T-helper 1 cell treated with Interleukin-12 subunit alpha and Interleukin-12 subunit beta and Interleukin-4 antibody, amounts not matched to agents 30 ng/mL and 1 ng/mL, for 36 hours (primary cell): ENCODE measurements around the gene CHCHD4. TPM values are rescaled to one million over a fixed set of nuclear protein-coding genes. Genes with fewer than 3 reads are reported as not detected.
"Not testable (repeated sequence)": the region's sequence is repeated elsewhere in the genome, so short reads cannot be mapped to it uniquely, and the experiment has no call there.

Source experiments
- intact Hi-C: fragments of 100-400 bp; cut with micrococcal nuclease; formaldehyde crosslinking; loops from one replicate; pipeline ENCODE4 v1.15.1; 2024
- total RNA-seq: library from RNA; stranded (reverse); gene quantifications from 2 replicates; pipeline ENCODE4 v1.2.3, GENCODE V29; 2022

Gene CHCHD4
- total RNA-seq, 1 donor from 2014 or later: 13.8 TPM

DNA sequence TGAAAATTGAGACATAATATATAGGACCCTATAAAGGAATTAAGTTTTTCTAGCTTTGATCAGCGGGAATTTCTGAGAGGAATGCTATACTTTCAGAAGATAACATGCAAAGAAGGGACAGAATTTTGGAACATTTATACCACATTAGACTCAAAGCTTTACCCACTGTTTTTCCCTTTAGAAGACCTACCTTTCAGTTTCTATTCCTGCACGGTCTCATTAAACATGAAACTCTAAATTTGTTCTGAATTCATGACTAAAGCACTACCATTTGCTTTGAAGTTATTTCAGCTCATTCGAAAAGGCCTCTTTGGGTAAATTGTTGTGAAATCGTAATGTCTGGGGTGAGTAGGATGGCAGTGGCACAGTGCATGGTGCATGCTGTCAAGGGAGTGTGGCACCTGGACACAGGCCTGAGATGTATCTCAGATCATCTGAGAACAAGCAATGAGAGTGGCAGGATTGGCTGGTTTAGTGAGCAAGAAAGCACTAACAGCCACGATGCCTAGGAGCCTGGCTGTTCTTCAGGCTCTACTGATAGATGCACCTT is 42.5 kb downstream of the CHCHD4 start:
- intact Hi-C loops: no loop called here

DNA sequence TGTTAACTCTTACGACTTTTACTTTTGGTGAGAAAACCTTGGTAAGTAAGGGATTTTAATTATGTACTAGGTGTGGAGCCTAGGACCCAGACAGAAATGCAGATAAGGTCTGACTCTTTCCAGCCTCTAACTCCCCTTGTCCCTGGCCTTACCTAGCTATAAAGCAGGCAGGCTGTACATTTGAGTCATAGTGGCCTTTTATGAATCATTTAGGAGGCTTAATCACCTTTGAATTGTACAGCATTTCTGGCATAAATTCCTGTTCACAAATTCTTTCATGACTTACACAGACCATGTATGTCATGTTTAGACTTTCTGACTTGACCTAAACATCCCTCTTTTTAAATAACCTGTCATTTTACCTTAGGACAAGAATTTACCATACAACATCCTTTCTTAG is 47.4 kb downstream of the CHCHD4 start:
- intact Hi-C loops: no loop called here

DNA sequence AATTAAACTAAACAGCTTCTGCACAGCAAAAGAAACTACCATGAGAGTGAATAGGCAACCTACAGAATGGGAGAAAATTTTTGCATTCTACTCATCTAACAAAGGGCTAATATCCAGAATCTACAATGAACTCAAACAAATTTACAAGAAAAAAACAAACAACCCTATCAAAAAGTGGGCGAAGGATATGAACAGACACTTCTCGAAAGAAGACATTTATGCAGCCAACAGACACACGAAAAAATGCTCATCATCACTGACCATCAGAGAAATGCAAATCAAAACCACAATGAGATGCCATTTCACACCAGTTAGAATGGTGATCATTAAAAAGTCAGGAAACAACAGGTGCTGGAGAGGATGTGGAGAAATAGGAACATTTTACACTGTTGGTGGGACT is 49.4 kb downstream of the CHCHD4 start:
- intact Hi-C loops: not testable (repeated sequence)

DNA sequence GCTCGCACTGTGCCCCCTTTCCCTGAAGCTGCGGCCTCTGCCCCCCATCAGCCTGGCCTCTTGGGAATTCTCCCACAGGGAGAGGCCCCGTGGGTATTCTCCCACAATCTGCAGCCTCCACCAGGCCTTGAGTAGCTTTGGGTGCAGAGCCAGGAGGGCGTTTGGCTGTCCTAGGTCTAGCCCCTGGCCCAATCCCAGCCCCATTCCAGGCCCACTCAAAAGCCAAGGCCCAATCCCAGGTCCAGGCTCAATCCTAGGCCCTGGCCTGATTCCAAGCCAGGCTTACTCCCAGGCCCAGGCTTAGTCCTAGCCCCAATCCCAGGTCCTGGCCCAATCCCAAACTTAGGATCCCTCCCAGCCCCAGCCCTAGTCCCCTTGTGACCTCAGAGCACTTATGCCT is 59.8 kb downstream of the CHCHD4 start:
- intact Hi-C loops: no loop called here

DNA sequence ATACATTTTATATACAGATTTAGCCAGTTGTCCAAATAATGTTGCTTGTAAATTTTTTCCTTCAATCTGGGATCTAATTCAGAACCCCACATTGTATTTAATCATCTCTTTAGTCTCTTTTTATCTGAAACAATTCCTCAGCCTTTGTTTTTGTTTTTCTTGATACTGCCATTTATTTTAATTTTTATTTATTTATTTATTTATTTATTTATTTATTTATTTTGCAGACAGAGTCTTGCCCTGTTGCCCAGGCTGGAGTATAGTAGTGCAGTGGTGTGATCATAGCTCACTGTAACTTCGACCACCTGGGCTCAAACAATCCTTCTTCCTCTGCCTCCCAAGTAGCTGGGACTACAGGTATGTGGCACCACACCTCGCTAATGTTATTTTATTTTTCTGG is 61.5 kb downstream of the CHCHD4 start:
- intact Hi-C loops: no loop called here

Other genes starting within 250 kb of the CHCHD4 start
- gene WNT7A, start 244.8 kb downstream of the CHCHD4 start, total RNA-seq: 0.20 and 0.44 TPM in 2 replicates
- 47.7 and 48.2 TPM in 2 replicates for gene TMEM43, start 182 bp upstream of the CHCHD4 start, total RNA-seq
- 45.8 and 56.0 TPM in 2 replicates for gene XPC, start 53.7 kb upstream of the CHCHD4 start, total RNA-seq
- 12.5 and 13.1 TPM in 2 replicates for gene LSM3, start 53.9 kb upstream of the CHCHD4 start, total RNA-seq